WTC11 (cell line): ENCODE measurements around the gene OR12D2. TPM values are rescaled to one million over a fixed set of nuclear protein-coding genes. Genes with fewer than 3 reads are reported as not detected.
"Not testable (repeated sequence)": the region's sequence is repeated elsewhere in the genome, so short reads cannot be mapped to it uniquely, and the experiment has no call there.

ENCODE experiments used
- ATAC-seq: fragments of 200-7000 bp; cut with Tn5 transposase; 2 replicates; pipeline ENCODE4 v1.10.0; 2021; ENCODE audit warnings: mild to moderate bottlenecking, moderate library complexity
- CTCF ChIA-PET: fragments of 300-600 bp; sonication (Branson Sonifier 250); formaldehyde crosslinking; loops from one replicate; lab custom pipeline; 2021; ENCODE audit warnings: antibody characterized with exemption; lab: Charles Lee
- POLR2A ChIA-PET: fragments of 350-600 bp; sonication (Branson Sonifier 250); formaldehyde crosslinking; loops from one replicate; lab custom pipeline; 2021; ENCODE audit warnings: antibody characterized with exemption; lab: Charles Lee
- DNase-seq: peaks from one replicate; pipeline ENCODE4 v3.0.0; 2021; ENCODE audit warnings: low spot score
- H3K27ac Mint-ChIP-seq: 2 replicates; pipeline ENCODE4 v1.8.0; 2021; ENCODE audit warnings: mixed read lengths
- H3K27me3 Mint-ChIP-seq: 2 replicates; pipeline ENCODE4 v1.8.0; 2021; ENCODE audit warnings: low read depth, mild to moderate bottlenecking, moderate library complexity, mixed read lengths
- H3K36me3 Mint-ChIP-seq: 2 replicates; pipeline ENCODE4 v1.8.0; 2021; ENCODE audit warnings: mixed read lengths
- H3K4me1 Mint-ChIP-seq: 2 replicates; pipeline ENCODE4 v1.8.0; 2022; ENCODE audit warnings: mixed read lengths
- H3K4me3 Mint-ChIP-seq: 2 replicates; pipeline ENCODE4 v1.8.0; 2021; ENCODE audit warnings: mild to moderate bottlenecking, moderate library complexity, mixed read lengths
- H3K9me3 Mint-ChIP-seq: 2 replicates; pipeline ENCODE4 v1.8.0; 2021; ENCODE audit warnings: mixed read lengths
- ELF4 ChIP-seq: sonication (generic); formaldehyde crosslinking; IDR thresholded peaks from 2 replicates; pipeline ENCODE4 v1.8.1; 2022; ENCODE audit warnings: low read depth, mild to moderate bottlenecking, moderate library complexity, missing genetic modification reagents
- ETV6 ChIP-seq: sonication (generic); formaldehyde crosslinking; IDR thresholded peaks from 2 replicates; pipeline ENCODE4 v1.8.1; 2022; ENCODE audit warnings: mild to moderate bottlenecking, missing genetic modification reagents
- FOXK1 ChIP-seq: sonication (generic); formaldehyde crosslinking; IDR thresholded peaks from 2 replicates; pipeline ENCODE4 v1.8.0; 2022; ENCODE audit warnings: mild to moderate bottlenecking, moderate library complexity, missing genetic modification reagents
- FOXP1 ChIP-seq: sonication (generic); formaldehyde crosslinking; IDR thresholded peaks from 2 replicates; pipeline ENCODE4 v1.8.0; 2022; ENCODE audit warnings: missing genetic modification reagents, mild to moderate bottlenecking, moderate library complexity, borderline replicate concordance
- GRHL2 ChIP-seq: fragments of 250-450 bp; sonication (Bioruptor Pico); IDR thresholded peaks from 2 replicates; pipeline ENCODE4 v1.8.0; 2022; ENCODE audit warnings: mild to moderate bottlenecking, moderate library complexity; ENCODE audit not compliant: insufficient replicate concordance, severe bottlenecking
- JAZF1 ChIP-seq: fragments of 250-450 bp; sonication (Bioruptor Pico); IDR thresholded peaks from 2 replicates; pipeline ENCODE4 v1.9.0; 2021; ENCODE audit warnings: moderate library complexity, mild to moderate bottlenecking, inconsistent platforms
- JUN ChIP-seq: sonication (generic); formaldehyde crosslinking; IDR thresholded peaks from 2 replicates; pipeline ENCODE4 v1.8.0; 2023; ENCODE audit warnings: mild to moderate bottlenecking, missing genetic modification reagents
- KAT7 ChIP-seq: sonication (generic); formaldehyde crosslinking; IDR thresholded peaks from 2 replicates; pipeline ENCODE4 v1.8.1; 2023; ENCODE audit warnings: missing genetic modification reagents, mild to moderate bottlenecking, borderline replicate concordance
- NFE2L1 ChIP-seq: sonication (generic); formaldehyde crosslinking; IDR thresholded peaks from 2 replicates; pipeline ENCODE4 v1.8.1; 2023; ENCODE audit warnings: missing genetic modification reagents
- NFYB ChIP-seq: sonication (generic); formaldehyde crosslinking; conservative IDR thresholded peaks from 2 replicates; pipeline ENCODE4 v1.8.0; 2022; ENCODE audit warnings: low read depth, missing genetic modification reagents
- PRRX2 ChIP-seq: fragments of 250-450 bp; sonication (Bioruptor Pico); IDR thresholded peaks from 2 replicates; pipeline ENCODE4 v1.8.0; 2021; ENCODE audit warnings: mild to moderate bottlenecking
- TEAD4 ChIP-seq: sonication (generic); formaldehyde crosslinking; IDR thresholded peaks from 2 replicates; pipeline ENCODE4 v1.8.0; 2022; ENCODE audit warnings: mild to moderate bottlenecking, missing genetic modification reagents
- TP53 ChIP-seq: sonication (generic); formaldehyde crosslinking; IDR thresholded peaks from 2 replicates; pipeline ENCODE4 v1.8.1; 2023; ENCODE audit warnings: mild to moderate bottlenecking, missing genetic modification reagents
- USF1 ChIP-seq: sonication (generic); formaldehyde crosslinking; IDR thresholded peaks from 2 replicates; pipeline ENCODE4 v1.8.0; 2022; ENCODE audit warnings: mild to moderate bottlenecking, missing genetic modification reagents
- ZMAT4 ChIP-seq: fragments of 250-450 bp; sonication (Bioruptor Pico); IDR thresholded peaks from 2 replicates; pipeline ENCODE4 v1.9.0; 2021; ENCODE audit warnings: mild to moderate bottlenecking
- ZNF232 ChIP-seq: sonication (generic); formaldehyde crosslinking; IDR thresholded peaks from 2 replicates; pipeline ENCODE4 v1.8.0; 2022; ENCODE audit warnings: mild to moderate bottlenecking, missing genetic modification reagents
- ZNF396 ChIP-seq: fragments of 250-450 bp; sonication (Bioruptor Pico); IDR thresholded peaks from 2 replicates; pipeline ENCODE4 v1.8.0; 2021; ENCODE audit warnings: mild to moderate bottlenecking, moderate library complexity, borderline replicate concordance
- ZNF512 ChIP-seq: sonication (generic); formaldehyde crosslinking; IDR thresholded peaks from 2 replicates; pipeline ENCODE4 v1.8.1; 2022; ENCODE audit warnings: missing genetic modification reagents, borderline replicate concordance
- total RNA-seq: library from RNA; stranded (reverse); gene quantifications from 3 replicates; pipeline ENCODE4 v1.2.3, GENCODE V29; 2021
- TF ChIP-seq, protein P1 (sequence below): sonication (generic); formaldehyde crosslinking; IDR thresholded peaks from 2 replicates; pipeline ENCODE4 v1.8.0; 2023; ENCODE audit warnings: mild to moderate bottlenecking, missing genetic modification reagents

Gene OR12D2
- total RNA-seq, 1 experiment from 2014 or later: not detected

- no peaks in the 10 kb centered on the region for H3K27me3 Mint-ChIP-seq
- no peak for DNase-seq
- H3K36me3 Mint-ChIP-seq: no peaks in the 10 kb centered on the region
- ChIA-PET CTCF (interaction anchor here (1.2 kb wide), 1 partner anchor 164 kb away, joined by 3 read pairs; no protein-coding TSS in a partner anchor), POLR2A (no interaction called here)
- H3K4me3 Mint-ChIP-seq: no peak overlapping the region
- H3K4me1 Mint-ChIP-seq: peaks cover 13% of the 10 kb centered on the region
- H3K9me3 Mint-ChIP-seq: peaks cover 13% of the 10 kb centered on the region
- ATAC-seq: no peak
- no peak overlapping the region for H3K27ac Mint-ChIP-seq
- TF ChIP-seq GRHL2 (CRISPR knock-in tag): no peak
- no peak for TF ChIP-seq ZNF512 (CRISPR knock-in tag)
- no peak for TF ChIP-seq ETV6 (CRISPR knock-in tag)
- TF ChIP-seq FOXP1 (CRISPR knock-in tag): no peak
- no peak for TF ChIP-seq JAZF1 (CRISPR knock-in tag)
Measured at GRCh38 chr6:29425075-29425474, 29.6 kb downstream of the OR12D2 start.

DNA sequence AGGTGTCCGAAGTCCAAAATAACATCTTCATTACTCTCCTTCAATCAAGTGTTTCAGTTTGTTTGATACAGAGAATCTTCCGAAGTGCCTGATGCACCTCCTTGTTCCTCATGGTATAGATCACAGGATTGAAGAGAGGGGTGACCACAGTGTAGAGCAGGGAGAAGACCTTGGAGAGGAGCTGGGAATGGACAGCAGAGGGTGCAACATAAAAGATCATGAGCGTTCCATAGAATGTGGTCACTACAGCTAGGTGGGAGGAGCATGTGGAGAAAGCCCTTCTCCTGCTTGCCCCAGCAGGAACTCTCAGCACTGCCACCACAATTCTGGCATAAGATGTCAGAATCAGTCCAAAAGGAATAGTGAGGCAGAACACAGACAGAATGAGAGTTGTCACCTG lies 31.2 kb downstream of the OR12D2 start:
- DNase-seq (no peak), ATAC-seq (no peak; the same call in 1 of the 2 replicates)
- ChIA-PET CTCF (interaction anchor here (0.9 kb wide), 1 partner anchor 162 kb away, joined by 4 read pairs; no protein-coding TSS in a partner anchor), POLR2A (no interaction called here)
- Mint-ChIP-seq H3K27me3 (peaks cover 3% of the 10 kb centered on the region; the same call in 1 of the 2 replicates), H3K36me3 (no peaks in the 10 kb centered on the region), H3K4me3 (no peak overlapping the region), H3K27ac (no peak overlapping the region), H3K4me1 (peaks cover 13% of the 10 kb centered on the region), H3K9me3 (0 out of 2 replicates have a peak, but pooled peaks cover 6% of the 10 kb centered on the region)
- TF ChIP-seq NFYB (CRISPR knock-in tag) (no peak), JUN (CRISPR knock-in tag) (no peak), GRHL2 (CRISPR knock-in tag) (no peak)

DNA sequence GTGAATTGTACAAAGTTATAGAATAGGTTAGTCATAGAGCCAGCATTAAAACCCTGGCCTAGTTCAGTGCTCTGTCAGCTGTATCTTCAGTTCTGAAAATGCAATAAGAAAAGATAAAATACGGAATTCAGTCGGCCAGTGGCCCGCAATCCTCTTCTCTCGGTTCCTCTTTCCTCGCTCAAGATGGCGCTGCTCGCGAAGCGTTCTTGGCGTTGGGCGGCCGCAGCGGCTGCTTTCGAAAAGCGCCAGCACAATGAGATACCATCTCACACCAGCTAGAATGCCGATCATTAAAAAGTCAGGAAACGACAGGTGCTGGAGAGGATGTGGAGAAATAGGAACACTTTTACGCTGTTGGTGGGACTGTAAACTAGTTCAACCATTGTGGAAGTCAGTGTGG lies 41.3 kb downstream of the OR12D2 start:
- ATAC-seq: peak; percentile 59
- H3K4me3 Mint-ChIP-seq, H3K27me3 Mint-ChIP-seq, H3K4me1 Mint-ChIP-seq, H3K27ac Mint-ChIP-seq, H3K36me3 Mint-ChIP-seq, POLR2A ChIA-PET, H3K9me3 Mint-ChIP-seq: not testable (repeated sequence)
- peak; percentile 53 for DNase-seq
- CTCF ChIA-PET: interaction anchor here (1.0 to 1.6 kb wide), 4 partner anchors 61 to 153 kb away, joined by 3 to 11 read pairs (median 4); no protein-coding TSS in a partner anchor

GRCh38 chr6:29439006-29439405 lies 43.6 kb downstream of the OR12D2 start, which contains the start of gene OR10C1:
TSS of gene OR10C1 (plus strand) at chr6:29439306. CDS start at chr6:29440016, 710 bp downstream.
- POLR2A ChIA-PET: no interaction called here
- Mint-ChIP-seq H3K27ac (no peak within 1 kb of the TSS), H3K4me1 (no peaks in the 10 kb centered on the region), H3K27me3 (no peaks in the 10 kb centered on the region; the same call in 1 of the 2 replicates), H3K36me3 (peaks cover under 1% of the 10 kb centered on the region), H3K4me3 (no peak within 1 kb of the TSS), H3K9me3 (peaks cover 10% of the 10 kb centered on the region)
- CTCF ChIA-PET: no interaction called here
- no peak for DNase-seq
- no peak for TF ChIP-seq ZNF232 (CRISPR knock-in tag)
- TF ChIP-seq KAT7 (CRISPR knock-in tag): no peak
- no peak for TF ChIP-seq PRRX2 (CRISPR knock-in tag)
- no peak for TF ChIP-seq ZMAT4 (CRISPR knock-in tag)
- no peak for TF ChIP-seq USF1 (CRISPR knock-in tag)
- TF ChIP-seq JAZF1 (CRISPR knock-in tag): no peak
- no peak for TF ChIP-seq NFE2L1 (CRISPR knock-in tag)
- no peak for TF ChIP-seq ZNF396 (CRISPR knock-in tag)
- no peak for TF ChIP-seq TEAD4 (CRISPR knock-in tag)
- TF ChIP-seq FOXK1: no peak
- no peak for TF ChIP-seq TP53
- no peak for TF ChIP-seq ELF4 (CRISPR knock-in tag)
- TF ChIP-seq, protein P1, sequence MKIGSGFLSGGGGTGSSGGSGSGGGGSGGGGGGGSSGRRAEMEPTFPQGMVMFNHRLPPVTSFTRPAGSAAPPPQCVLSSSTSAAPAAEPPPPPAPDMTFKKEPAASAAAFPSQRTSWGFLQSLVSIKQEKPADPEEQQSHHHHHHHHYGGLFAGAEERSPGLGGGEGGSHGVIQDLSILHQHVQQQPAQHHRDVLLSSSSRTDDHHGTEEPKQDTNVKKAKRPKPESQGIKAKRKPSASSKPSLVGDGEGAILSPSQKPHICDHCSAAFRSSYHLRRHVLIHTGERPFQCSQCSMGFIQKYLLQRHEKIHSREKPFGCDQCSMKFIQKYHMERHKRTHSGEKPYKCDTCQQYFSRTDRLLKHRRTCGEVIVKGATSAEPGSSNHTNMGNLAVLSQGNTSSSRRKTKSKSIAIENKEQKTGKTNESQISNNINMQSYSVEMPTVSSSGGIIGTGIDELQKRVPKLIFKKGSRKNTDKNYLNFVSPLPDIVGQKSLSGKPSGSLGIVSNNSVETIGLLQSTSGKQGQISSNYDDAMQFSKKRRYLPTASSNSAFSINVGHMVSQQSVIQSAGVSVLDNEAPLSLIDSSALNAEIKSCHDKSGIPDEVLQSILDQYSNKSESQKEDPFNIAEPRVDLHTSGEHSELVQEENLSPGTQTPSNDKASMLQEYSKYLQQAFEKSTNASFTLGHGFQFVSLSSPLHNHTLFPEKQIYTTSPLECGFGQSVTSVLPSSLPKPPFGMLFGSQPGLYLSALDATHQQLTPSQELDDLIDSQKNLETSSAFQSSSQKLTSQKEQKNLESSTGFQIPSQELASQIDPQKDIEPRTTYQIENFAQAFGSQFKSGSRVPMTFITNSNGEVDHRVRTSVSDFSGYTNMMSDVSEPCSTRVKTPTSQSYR (CRISPR knock-in tag): no peak
- no peak for ATAC-seq
